HG03457 (cell line): ENCODE results near the gene WDR48.

Experiments used
- ATAC-seq: cut with Tn5 transposase; IDR thresholded peaks from one replicate; pipeline ENCODE4 v1.9.1; 2021; ENCODE audit warnings: moderate number of reproducible peaks; ENCODE audit not compliant: unreplicated experiment

The WDR48 gene

DNA sequence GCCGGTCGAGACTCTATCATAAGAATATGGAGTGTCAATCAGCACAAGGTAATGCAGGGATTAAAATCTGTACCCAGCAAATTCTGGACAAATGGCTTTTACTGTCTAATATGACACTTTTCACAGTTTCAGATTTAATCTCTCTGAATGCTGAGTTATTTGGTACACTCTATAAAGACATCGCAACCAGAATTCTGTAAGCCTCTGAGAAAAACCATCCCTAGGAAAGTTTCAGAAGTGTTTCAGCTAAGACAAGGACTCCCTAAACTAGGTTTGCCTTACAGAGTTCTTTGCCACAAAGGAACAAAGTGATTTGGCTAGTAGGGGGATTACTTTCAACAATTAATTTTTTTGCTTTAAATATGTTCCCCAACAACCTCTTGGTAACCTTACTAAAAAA is 11.3 kb downstream of the WDR48 start:
- no peak for ATAC-seq

DNA sequence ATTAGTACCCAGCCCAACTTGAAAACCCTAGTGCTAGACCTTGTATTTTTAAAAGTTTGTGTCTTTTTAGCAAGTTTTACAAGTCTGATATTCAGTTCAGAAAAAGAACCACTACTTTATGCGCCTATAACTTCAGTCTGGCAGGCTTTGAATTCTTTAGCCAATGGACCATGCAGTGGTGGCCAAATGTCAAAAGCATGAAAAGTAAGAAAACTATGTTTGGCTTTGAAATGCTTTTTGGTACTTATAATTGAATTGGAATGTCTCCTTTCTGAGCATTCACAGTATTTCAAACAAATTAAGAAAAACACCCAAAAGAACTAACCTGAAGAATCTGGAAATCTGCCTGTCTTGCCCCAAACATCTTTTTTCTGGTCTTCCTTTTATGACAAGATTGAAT is 12.8 kb downstream of the WDR48 start:
- no peak for ATAC-seq

DNA sequence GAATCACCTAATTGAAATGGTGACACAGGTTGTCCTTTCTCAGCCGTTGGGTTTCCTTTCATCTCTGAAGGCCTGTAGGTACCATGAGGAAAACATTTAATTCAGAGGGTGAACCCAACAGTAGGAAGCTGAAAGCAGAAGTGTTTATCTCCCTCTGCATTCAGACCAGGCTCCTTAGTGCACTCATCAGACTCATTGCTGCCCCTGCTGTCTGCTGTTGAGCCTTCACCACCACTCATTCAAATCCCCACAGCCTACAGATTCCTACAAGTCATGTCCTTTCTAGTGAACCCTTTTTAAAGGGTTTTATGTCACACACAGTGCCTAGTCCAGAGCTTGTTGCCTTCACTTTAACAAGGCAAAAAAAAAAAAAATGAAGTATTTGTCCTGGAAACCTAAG is 13.4 kb downstream of the WDR48 start:
- no peak for ATAC-seq

DNA sequence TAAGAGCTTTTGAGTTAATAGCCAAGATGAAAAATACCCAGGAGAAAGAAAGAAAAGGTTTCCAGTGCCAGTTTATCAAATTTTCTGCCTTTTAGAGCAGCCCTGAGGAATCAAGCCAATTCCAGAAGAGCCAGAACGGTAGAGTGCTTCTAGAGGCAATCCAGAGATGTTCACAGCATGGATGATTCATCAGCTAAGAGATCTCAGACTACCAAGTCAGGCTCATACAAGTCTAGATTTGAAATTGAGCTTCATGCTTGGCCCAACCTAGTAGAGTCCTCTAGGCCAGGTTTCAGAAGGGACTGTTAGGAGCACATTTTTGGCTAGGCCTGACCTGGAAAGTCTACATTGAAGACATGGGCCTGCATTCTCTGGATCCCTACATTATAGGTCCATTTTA is 15.5 kb downstream of the WDR48 start:
- no peak for ATAC-seq

DNA sequence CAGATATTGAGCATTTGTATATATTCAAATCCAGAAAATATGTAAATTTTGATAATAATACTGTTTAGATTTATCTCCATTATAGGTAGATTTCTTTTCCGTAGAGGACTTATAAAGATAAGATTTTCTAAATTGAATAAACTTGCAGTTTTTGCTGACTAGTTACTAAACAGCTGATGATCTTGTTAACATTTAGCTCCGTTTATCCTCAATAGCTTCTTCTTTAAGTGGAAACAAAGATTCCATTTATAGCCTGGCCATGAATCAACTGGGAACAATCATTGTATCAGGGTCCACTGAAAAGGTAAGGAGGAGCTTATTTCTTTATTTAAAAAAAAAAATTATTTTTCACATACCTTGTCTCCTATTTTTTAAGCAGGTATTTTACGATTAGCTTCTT is 16.7 kb downstream of the WDR48 start:
- no peak for ATAC-seq

DNA sequence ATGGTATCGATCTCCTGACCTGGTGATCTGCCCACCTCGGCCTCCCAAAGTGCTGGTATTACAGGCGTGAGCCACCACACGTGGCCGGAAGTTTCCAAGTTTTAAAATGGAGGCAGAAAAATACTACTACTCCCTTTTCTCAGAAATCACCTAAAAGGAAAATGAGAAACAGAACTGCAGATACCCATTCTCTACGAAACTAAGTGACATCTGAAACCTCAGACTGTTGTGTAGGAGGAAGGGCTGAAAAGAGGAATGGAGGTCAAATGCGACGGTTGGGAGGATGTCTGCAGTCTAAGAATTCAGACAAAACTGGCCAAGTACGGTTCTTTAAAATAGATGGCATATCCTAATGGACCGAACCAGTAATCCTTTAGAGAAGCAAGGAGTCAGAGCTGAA is 24.1 kb downstream of the WDR48 start:
- no peak for ATAC-seq

DNA sequence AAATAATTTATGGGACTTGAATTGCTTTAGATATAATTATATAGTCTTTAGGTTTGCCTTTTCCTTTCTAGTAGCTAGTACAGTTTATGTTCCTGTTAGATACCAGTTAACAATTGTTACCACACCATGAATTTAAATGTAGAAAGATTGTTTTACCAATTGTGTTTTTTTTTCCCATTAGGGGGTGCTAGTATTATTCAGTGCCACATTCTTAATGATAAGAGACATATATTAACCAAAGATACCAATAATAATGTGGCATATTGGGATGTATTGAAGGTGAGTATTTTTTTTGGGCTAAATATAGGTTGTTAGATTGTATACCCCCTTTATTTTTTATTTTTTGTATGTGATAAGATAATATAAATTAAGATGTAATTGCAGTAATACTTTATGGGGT is 27.7 kb downstream of the WDR48 start:
- no peak for ATAC-seq

DNA sequence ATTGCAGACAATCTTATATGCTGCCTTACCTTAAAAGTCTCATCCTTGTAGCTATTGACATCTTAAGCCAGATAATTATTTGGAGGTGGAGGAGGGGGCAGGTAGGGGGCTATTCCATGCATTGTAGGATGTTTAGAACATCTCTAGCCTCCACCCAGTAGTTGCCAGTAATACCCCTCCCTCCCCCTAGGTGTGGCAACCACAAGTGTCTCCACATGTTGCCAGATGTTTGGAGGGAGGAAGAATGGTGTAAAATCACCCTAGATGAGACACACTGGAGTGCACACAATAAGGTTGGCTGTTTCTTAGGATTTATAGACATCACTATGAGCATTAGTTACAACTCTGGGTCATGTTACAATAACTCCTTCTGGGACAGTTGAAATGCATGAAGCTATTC is 28.2 kb downstream of the WDR48 start:
- ATAC-seq: no peak

DNA sequence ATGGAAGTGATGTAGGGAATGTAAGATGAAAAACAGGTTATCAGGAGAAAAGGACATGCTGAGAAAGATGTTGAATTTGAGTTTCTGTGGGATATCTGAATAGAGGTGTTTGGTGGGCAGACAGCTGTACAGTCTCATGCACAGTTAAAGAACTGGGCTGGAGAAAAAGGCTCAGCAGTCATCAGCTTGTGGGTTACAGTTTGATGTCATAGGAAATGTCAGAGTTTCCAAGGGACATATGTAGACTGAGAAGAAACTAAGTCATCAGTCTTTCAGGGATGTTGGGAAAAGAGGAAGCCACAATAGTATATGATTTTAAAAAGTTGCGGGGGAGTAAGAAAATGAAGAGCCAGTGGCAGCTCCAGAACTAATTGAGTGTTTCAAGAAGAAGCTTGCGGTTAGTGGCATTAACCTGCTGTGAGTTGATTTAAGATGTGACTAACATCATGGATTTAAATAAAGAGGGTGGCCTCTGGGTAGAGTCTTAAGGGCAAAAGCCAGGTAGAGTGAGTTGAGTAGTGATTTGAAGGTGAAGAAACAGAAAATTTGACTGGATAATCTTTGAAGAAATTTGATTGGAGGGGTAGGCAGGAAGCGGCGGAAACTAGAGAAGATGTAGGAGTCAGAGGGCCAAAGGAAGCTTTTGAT is 31.0 kb downstream of the WDR48 start:
- no peak for ATAC-seq

DNA sequence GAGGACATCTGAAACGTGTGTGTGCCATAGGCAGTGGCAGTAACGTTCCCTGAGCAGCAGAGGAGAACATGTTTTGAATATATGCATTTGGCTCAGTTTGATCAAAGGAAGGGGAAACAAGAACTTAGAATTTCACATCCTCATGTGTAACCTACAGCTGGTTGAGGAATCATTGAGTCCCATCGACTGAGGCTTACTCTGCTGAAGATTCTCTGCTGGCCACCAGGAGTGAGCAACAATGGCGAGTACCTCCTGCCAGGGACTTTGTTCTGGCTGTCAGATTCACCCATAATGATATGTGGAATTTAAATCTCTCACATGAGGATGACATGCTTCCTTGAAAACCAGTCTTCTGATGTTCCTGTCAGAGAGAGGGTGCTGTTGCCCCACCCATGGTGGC is 34.3 kb downstream of the WDR48 start:
- ATAC-seq: no peak

DNA sequence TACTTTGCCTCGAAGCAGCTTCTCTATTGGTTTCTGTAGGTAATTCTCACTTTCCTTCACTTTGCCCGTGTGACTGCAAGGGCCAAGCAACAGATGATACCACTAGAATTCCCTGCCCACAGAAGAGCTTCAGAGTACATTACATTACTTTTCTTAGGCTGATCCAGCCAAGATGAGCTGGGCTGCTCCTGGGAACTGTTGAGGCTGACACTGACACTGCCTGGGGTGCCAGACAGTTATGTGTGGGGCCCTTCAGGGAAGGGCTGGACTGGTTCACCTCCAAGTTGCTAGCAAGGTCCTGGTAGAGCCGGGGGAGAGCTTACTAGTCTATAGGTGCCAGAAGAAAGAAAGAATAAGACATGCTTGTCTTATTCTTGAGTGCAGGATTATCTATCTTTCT is 36.6 kb downstream of the WDR48 start:
- ATAC-seq: no peak

DNA sequence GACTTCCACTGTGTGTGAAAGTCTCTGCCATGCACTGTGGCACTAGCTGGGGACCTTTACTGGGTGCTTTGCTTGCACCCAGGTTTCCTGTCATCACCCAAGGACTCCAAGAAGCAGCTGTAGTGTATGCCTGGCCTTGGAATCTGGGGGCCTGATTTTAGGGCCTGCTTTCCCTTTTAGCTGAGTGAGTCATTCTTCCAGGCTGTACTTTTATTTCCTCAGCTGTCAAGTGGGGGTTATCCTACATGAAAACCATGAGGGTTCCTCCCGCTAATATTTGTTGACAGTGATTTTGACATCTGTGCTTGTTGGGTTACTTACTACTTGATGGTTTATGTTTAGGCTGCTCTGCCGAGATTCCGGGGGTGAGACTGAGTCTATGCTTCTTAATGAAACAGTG is 37.1 kb downstream of the WDR48 start:
- no peak for ATAC-seq

DNA sequence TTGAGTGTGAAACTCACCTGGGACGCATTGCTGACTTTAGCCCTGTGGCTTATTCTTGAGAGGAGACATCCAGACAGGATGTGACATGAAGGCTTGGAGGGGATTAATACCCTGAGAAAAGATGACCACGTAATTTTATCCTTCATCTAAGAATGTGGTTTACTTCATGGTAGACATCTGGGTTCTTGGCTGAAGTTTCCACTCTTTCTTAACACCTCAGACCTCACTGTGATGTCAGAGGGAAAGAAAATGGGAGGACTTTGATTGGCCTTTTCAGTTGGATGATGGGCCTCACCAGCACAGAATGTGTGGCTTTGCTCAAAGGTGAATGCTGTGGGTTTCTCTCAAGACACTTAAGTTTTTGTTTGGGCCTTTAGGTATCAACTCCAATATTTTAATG is 39.1 kb downstream of the WDR48 start:
- ATAC-seq: no peak

DNA sequence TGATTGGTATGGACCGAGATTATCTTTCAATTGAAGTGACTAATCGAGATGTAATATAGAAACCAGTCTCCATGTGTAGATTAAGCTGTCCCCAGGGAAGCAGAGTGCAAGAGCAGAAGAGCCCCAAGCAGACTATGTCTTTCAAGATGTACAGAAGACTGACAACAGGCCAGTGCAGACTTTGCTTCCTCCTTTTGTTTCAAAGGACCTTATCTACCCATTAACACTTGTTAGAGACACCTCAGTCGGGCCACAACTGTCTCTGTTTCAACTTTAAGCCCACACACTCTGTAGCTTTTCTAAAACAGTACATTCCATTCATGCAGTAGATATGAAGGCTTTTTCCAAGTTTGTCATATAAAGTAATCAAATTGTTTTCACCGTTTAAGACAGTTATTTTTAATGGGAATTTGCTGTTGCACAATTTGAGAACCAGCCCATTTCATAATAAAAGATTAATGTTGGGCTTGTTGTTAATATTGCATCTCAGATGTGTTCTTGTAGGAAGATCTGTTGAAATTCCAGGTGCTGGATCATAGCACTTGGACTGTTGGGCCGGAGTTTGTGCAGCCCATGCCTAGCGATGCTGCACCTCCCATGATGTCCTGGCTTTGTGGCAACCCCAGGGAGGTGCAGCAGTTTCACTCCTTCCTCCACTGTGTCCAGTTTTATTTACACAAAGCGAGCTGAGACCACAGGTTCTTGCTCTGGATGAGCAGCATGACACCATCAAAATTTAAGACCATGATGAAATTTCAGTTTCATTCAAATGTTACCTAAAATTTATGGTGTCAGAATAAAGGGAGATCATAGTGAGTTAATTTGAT is 43.2 kb downstream of the WDR48 start:
- ATAC-seq: no peak

DNA sequence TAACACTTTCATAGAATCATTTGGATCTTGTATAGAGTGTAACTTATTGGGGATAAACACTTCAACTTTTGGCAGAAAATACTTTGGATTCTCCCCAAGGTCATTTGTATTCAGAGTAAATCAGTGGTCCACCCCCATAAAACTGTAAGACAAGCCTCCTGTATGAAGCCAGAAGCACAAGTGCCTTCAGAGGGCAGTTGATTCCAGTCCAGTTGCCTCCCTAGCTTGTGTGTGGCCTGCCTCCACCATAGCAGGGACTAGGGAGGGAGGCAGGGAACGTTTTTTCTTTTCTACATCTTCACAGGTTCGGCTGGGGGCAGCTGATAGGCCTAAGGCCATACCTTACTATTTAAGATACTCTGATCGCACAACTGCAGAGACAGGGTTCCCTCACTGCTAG is 44.0 kb downstream of the WDR48 start:
- no peak for ATAC-seq

DNA sequence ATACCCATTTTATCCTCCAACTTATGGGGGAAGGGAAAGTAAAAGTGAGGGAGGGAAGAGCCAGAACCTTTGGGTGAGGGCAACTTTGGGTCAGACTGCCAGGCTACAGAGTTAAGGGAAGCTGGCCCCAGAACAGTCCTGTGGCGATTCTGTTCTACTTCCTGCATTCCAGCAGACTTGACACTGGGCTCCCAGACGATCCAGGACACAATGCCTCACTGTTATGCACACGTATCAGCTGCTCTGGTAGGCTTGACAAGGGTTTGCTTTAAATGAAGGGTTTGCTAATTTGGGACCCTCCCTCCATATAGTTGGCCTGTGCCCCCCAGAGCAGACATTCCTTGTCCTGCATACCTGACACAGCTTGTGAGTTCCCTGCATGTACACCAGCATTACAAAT is 45.0 kb downstream of the WDR48 start:
- ATAC-seq: no peak

DNA sequence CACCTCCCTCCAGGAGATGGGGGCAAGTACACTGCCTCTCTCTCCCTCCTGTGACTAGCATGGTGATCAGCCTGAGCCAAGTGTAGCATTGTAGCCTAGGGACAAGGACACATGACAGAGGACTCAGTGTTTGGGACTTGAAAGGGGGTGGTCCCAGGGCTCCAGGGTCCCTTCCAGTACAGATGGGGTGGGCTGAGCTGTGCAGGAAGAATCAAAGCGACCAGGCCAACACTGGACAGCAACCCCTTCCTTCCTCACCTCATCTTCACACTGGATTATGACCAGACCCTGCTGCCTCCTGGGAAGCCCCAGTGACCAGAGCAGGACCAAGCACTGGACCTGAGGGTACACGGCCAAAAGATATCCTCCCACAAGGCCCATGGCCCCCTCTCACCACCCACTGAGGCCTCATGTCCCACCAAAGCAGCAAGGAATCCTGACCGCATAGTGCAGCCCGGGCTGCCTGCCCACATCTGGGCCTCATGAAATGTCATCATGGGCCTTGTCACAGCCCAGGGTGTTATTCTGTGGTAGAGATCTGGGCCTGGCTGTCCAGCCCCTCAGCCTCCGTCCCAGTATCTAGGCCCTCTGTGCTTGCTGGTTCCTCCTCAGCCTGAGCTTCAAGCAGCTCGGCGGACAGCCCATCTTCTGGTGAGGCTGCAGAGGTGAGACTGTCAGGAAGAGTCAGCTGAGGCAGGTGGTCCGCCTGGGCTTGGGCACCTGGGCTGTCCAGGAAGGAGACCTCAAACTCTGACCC is 46.1 kb downstream of the WDR48 start:
- no peak for ATAC-seq

DNA sequence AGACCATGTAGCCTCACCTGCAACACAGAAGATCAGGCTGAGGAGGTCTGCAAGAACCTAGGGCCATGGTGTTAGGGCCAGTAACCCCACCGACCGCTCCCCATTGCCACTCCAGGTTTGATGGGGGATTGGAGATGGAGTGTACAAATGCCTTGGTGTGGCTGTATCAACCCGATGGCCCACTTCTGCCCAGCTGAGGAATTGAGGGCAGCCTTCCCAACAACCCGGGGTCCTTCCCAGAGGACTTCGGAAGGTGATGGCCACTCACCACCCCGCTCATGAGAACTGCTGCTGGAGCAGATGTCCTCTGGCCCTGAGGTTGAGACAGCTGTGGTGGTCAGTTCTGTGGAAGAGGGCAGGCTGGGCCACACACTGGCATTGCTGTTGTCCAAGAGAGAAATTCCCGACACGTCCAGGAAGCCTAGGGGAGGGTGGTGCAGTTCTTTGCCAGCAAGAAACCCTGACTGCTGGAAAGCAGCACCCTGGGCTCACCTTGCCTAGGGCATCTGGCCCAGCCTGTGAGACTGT is 46.7 kb downstream of the WDR48 start:
- ATAC-seq: no peak

DNA sequence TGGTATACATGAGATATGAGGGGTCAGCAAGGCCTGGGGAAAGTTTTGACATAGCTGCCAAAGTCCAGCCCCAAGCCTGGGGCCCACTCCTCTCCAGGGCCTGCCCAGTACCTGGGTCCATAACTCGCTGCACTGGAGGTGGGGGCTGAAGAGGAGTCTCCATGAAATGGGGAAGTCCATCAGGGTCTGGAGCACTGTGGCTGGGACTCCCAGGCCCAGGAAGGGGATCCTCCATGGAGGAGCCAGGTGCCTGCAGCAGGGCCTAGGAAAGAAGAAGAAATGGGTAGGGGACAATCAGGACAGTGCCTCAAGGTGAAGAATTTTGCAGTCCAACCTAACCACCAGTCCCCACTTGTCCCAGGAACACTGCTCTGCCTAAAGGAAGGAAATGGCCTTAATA is 47.4 kb downstream of the WDR48 start:
- no peak for ATAC-seq

DNA sequence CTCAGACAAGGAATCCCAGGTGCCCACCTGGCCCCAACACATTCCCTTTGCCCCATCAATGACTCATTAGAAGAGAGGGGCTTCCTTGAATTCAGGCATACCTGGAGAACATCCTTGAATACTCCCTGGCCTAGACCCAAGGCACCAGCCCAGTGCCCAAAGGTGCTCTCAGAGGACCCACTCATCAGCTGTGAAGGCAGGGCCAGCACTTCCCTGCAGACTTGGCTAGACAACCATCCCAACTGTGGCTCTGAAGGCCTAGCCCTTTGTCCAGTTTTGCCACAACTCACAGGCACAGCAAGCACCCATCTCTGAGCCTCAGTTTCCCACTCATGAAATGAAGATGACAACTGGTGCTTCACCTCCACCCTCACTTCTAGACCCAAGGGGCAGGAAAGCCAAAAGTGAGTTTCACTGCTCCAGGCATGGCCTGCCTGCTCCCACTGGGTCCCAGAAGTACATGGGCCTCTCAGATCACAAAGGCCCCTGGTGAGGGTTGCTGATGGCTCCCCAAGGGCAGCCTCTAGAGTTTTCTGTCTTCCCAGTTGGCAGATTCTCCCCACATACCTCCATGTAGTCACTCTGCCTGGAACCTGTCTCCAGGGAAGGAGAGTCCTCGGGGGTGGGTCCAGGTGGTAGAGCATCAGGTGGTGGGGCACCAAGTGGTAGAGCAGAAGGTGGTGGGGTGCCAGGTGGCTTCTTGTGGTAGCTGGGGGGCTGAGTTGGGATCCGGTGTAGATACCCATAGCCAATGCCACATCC is 48.1 kb downstream of the WDR48 start:
- no peak for ATAC-seq

DNA sequence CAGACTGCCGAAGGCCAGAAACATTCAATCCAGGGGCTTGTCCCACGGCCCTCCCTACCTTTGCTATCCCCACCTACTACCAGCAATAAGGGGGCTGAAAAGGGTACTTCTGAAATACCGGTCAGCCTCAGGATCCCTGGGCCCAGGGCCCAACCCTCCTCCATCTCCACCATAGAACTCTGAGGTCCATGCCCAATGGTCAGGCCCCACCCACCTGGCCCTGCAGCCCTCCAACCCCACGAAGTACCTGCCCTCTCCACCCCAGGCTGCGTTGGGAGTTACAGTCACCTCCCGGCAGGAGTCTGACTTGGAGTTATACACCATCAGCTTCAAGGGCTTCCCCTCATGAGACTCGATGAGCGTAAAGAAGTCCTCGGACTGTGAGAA is 48.7 kb downstream of the WDR48 start:
- no peak for ATAC-seq
